ENCODE data around the gene OCA2. TPM values are rescaled to one million over a fixed set of nuclear protein-coding genes. Genes with fewer than 3 reads are reported as not detected.

The OCA2 gene
- total RNA-seq, 1 experiment from 2014 or later = 0.57 TPM

DNA sequence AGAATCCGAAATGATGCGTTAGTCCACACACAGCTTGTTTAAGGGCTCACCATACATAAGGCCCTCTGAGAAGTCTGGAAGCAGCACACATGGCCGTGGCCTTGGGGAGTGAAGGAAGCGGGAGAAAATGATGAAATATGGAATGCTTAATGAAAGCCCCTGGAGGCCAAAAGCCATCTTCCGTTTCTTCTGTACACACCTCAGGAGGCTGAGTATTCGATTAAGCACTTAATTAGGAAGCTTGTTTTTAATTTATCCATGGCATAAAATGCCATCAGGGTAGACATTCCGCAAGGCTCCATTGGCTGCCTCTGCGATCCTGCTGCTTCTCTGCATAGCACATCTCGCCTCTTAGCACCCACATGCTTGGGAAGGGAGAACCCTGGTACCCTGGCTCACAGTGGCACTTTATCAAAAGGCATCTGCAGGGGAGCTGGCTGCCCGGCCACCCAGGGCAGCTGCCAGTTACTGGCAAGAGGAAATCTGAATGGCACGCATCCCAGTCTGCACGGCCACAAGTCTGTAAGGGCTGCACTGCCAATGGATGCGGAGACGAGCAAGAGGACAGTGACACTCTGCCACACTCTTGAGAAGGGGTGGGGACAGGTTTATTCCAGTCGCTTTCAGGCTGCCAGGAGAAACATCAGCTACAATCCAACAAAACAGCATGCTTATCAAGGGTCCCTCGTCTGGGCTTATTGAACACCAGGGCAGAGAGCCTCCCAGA is 356.2 kb downstream of the OCA2 start:
- Histone ChIP-seq H3K4me1 (no peaks in the 10 kb centered on the region), H3K27me3 (replicated peaks; ENCODE audit: control insufficient read depth, insufficient read depth, low read length) (no peaks in the 10 kb centered on the region), H3K36me3 (ENCODE audit: control insufficient read depth, insufficient read depth, low read length) (no peaks in the 10 kb centered on the region), H3K9me3 (no peaks in the 10 kb centered on the region; the same call in 1 of the 2 replicates), H3K4me3 (ENCODE audit: low read depth, low read length) (no peak overlapping the region)
- ChIA-PET CTCF (no interaction called here), POLR2A (no interaction called here)
- Mint-ChIP-seq H3K4me1 (ENCODE audit: low read depth, unreplicated experiment) (no peaks in the 10 kb centered on the region), H3K36me3 (ENCODE audit: insufficient read depth, unreplicated experiment) (no peaks in the 10 kb centered on the region), H3K4me3 (ENCODE audit: unreplicated experiment) (no peak overlapping the region), H3K27me3 (ENCODE audit: insufficient read depth, unreplicated experiment) (peaks cover 12% of the 10 kb centered on the region), H3K27ac (ENCODE audit: unreplicated experiment) (no peak overlapping the region), H3K9me3 (ENCODE audit: unreplicated experiment) (peaks cover 9% of the 10 kb centered on the region)
- TF ChIP-seq, protein P1, sequence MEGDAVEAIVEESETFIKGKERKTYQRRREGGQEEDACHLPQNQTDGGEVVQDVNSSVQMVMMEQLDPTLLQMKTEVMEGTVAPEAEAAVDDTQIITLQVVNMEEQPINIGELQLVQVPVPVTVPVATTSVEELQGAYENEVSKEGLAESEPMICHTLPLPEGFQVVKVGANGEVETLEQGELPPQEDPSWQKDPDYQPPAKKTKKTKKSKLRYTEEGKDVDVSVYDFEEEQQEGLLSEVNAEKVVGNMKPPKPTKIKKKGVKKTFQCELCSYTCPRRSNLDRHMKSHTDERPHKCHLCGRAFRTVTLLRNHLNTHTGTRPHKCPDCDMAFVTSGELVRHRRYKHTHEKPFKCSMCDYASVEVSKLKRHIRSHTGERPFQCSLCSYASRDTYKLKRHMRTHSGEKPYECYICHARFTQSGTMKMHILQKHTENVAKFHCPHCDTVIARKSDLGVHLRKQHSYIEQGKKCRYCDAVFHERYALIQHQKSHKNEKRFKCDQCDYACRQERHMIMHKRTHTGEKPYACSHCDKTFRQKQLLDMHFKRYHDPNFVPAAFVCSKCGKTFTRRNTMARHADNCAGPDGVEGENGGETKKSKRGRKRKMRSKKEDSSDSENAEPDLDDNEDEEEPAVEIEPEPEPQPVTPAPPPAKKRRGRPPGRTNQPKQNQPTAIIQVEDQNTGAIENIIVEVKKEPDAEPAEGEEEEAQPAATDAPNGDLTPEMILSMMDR (IDR thresholded peaks at IDR 0.05; ENCODE audit: insufficient read depth in 1 of 2, low read depth in 1 of 2, low read length in 1 of 2, severe bottlenecking in 1 of 2, unreplicated experiment in 1 of 2) = no peak
- intact Hi-C loops (cut with micrococcal nuclease; ENCODE audit: unreplicated experiment) = no loop called here
- BruUV-seq (replicated peaks) = no TSS peak
- no peak for DNase-seq

DNA sequence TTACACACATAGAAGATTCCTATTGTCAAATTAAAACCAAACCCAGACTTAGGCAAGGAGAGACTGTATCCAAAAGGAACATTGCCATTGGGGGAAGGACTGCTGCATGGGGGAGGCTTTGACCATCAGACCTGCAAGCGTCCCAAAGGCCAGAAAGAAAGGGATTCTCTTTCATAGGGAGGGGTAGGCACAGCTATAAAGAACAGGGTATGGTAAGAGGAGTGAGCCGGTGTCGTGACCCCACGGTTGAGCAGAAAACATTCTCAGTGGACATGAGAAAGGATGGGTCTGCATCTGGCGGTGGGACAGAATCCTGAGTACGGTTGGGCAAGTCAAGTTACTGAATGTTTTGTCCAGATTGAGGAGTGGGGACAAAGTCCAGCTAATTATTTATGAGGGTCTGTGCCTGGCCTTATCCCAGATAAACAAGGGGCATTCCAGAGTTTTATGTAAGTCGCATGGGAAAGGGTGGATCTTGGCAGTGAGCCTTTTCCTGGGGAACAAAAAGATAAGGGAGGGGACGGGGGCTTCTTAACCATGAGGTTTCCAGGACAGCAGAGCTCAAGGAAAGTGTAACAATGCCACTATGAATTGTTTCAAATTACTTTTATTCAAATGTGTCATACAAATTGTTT is 357.8 kb downstream of the OCA2 start:
- Mint-ChIP-seq H3K36me3 (ENCODE audit: insufficient read depth, unreplicated experiment) (no peaks in the 10 kb centered on the region), H3K4me1 (ENCODE audit: low read depth, unreplicated experiment) (no peaks in the 10 kb centered on the region)

DNA sequence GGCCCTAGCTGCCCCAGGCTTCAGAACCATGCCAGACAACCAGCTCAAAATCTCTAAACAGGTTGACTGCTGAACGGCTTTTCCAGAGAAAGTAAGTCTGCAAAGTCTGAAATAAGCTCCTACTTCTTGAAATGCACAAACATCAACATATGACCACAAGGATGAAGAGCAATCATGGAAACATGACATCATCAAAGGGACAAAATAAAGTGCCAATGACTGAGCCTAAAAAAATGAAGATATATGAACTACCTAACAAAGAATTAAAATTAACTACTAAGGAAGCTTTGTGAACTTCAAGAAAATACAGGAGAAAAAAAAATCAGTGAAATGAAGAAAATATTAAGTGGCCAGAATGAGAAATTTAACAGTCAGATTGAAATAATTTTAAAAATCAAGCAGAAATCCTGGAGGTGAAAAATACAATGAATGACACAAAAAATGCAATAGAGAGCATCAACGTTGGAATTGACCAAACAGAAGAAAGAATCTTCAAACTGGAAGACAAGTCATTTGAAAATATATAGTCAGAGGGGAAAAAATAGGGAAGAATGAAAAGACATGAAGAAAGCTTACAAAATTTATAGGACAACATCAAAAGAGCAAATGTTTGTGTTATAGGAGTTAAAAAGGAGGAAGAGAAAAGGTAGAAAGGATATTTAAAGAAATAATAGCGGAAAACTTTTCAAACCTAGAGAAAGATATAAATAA is 364.2 kb downstream of the OCA2 start:
- no peaks in the 10 kb centered on the region for H3K36me3 Mint-ChIP-seq (ENCODE audit: insufficient read depth, unreplicated experiment)
- H3K4me1 Mint-ChIP-seq (ENCODE audit: low read depth, unreplicated experiment) = no peaks in the 10 kb centered on the region

More for the DNA sequence above, 357.8 kb downstream of the OCA2 start:
- H3K4me3 ChIP-seq (ENCODE audit: low read depth, low read length) = no peak overlapping the region
- ChIA-PET CTCF (no interaction called here), POLR2A (no interaction called here)
- Mint-ChIP-seq H3K27me3 (ENCODE audit: insufficient read depth, unreplicated experiment) (peaks cover 12% of the 10 kb centered on the region), H3K9me3 (ENCODE audit: unreplicated experiment) (peaks cover 9% of the 10 kb centered on the region), H3K27ac (ENCODE audit: unreplicated experiment) (no peak overlapping the region), H3K4me3 (ENCODE audit: unreplicated experiment) (no peak overlapping the region)
- DNase-seq = no peak
- TF ChIP-seq, protein P1 (IDR thresholded peaks at IDR 0.05; ENCODE audit: insufficient read depth in 1 of 2, low read depth in 1 of 2, low read length in 1 of 2, severe bottlenecking in 1 of 2, unreplicated experiment in 1 of 2) = no peak
- intact Hi-C loops (cut with micrococcal nuclease; ENCODE audit: unreplicated experiment) = no loop called here
- BruUV-seq (replicated peaks) = no TSS peak
- no peaks in the 10 kb centered on the region for H3K36me3 ChIP-seq (ENCODE audit: control insufficient read depth, insufficient read depth, low read length)
- no peaks in the 10 kb centered on the region for H3K27me3 ChIP-seq (replicated peaks; ENCODE audit: control insufficient read depth, insufficient read depth, low read length)
- no peaks in the 10 kb centered on the region for H3K4me1 ChIP-seq
- H3K9me3 ChIP-seq = no peaks in the 10 kb centered on the region; the same call in 1 of the 2 replicates

More for the DNA sequence above, 364.2 kb downstream of the OCA2 start:
- no peak overlapping the region for H3K4me3 ChIP-seq (ENCODE audit: low read depth, low read length)
- no peaks in the 10 kb centered on the region for H3K4me1 ChIP-seq
- POLR2A ChIA-PET = no interaction called here
- H3K9me3 ChIP-seq = peaks cover 15% of the 10 kb centered on the region
- no peak for DNase-seq
- H3K4me3 Mint-ChIP-seq (ENCODE audit: unreplicated experiment) = no peak overlapping the region
- TF ChIP-seq, protein P1 (IDR thresholded peaks at IDR 0.05; ENCODE audit: insufficient read depth in 1 of 2, low read depth in 1 of 2, low read length in 1 of 2, severe bottlenecking in 1 of 2, unreplicated experiment in 1 of 2) = no peak
- H3K27me3 ChIP-seq (replicated peaks; ENCODE audit: control insufficient read depth, insufficient read depth, low read length) = no peaks in the 10 kb centered on the region
- H3K9me3 Mint-ChIP-seq (ENCODE audit: unreplicated experiment) = peaks cover 21% of the 10 kb centered on the region
- H3K36me3 ChIP-seq (ENCODE audit: control insufficient read depth, insufficient read depth, low read length) = no peaks in the 10 kb centered on the region
- H3K27me3 Mint-ChIP-seq (ENCODE audit: insufficient read depth, unreplicated experiment) = no peaks in the 10 kb centered on the region
- intact Hi-C loops (cut with micrococcal nuclease; ENCODE audit: unreplicated experiment) = no loop called here
- BruUV-seq (replicated peaks) = no TSS peak
- CTCF ChIA-PET = no interaction called here
- H3K27ac Mint-ChIP-seq (ENCODE audit: unreplicated experiment) = no peak overlapping the region

Data from Caco-2 (cell line).